Measurements from ENCODE around the gene GRIN1.

The GRIN1 gene

DNA sequence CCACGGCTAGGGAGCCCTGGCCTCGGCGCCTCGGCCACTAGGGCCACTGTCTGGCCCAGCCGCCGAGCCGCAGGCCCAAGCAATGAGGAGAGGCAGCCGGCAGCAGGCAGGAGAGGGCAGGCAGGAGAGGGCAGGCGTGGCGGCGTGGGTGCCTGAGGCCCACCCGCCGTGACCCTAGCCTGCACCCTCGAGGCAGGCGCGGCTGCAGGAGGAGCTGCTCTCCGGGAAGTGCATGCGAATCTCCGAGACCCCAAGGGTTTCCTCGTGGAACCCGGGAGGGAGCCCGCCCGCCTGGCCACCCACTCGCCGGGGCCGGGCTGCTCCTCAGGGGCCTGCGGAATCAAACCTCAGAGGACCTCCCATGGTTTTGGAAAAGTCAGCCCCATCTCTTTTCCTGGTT lies 9.3 kb downstream of the GRIN1 start:
- no peak for DNase-seq (ENCODE audit: low spot score)

DNA sequence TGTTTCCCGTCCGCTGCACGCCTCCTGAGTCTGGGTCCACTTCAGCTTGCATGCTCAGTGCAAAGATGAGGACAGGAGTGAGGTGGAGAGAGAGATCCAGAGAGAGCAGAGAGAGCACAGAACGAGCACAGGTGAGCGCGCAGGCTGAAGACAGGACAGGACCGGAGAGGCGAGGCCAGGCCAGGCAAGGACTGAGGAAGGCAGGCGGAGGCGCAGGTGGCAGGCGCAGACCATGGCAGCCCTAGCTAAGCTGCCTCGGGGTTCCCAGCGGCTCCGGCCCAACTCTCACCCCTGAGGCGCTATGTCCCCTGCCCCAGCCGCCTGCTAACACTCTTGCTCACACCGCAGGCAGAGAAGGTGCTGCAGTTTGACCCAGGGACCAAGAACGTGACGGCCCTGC lies 9.7 kb downstream of the GRIN1 start:
- no peak for DNase-seq (ENCODE audit: low spot score)

DNA sequence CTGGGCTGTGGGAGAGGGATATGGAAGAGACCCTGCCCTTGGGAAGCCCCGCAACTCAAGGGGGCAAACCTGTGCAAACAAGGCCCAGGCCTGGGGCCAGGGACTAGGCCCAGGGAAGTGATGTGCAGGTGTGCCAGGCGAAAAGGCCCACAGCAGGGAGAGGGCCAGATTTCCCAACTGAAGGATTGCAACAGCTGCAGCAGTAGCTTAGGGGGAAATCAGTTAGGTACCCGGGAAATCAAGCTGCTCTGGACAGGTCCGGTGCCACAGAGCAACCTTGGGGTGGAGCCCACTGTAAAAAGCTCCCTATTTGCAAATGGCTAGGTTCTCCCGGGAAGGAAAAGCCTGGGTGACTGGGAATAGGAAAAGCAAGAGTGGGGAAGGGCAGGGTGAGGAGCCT lies 10.4 kb downstream of the GRIN1 start:
- no peak for DNase-seq (ENCODE audit: low spot score)

DNA sequence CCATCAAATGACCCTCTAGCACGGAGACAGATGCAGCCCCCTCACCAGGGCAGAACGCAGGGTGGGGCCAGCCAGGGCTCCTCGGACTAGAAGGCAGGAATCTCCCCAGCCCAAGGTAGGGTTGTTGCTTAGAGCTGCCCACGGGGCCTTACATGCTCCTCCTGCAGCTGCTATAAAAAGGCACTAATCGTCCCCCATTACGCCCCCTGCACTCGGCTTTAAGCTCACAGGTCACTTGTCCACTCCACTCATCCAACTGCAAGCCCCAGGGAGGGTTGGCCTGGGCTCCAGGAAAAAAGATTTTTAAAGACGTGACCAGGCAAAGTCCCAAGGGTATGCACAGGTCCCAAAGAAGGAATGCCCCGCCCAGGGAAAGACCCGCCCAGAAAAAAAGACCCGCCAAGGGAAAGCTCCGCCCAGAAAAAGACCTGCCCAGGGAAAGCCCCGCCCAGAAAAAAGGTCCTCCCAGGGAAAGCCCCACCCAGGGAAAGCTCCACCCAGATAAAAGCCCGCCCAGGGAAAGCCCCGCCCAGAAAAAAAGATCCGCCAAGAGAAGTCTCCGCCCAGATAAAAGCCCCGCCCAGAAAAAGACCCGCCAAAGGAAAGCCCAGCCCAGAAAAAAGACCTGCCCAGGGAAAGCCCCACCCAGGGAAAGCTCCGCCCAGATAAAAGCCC lies 11.1 kb downstream of the GRIN1 start:
- no peak for DNase-seq (ENCODE audit: low spot score)

GRCh38 chr9:137150617-137151457 lies 11.9 kb downstream of the GRIN1 start:
- DNase-seq (ENCODE audit: low spot score): no peak

DNA sequence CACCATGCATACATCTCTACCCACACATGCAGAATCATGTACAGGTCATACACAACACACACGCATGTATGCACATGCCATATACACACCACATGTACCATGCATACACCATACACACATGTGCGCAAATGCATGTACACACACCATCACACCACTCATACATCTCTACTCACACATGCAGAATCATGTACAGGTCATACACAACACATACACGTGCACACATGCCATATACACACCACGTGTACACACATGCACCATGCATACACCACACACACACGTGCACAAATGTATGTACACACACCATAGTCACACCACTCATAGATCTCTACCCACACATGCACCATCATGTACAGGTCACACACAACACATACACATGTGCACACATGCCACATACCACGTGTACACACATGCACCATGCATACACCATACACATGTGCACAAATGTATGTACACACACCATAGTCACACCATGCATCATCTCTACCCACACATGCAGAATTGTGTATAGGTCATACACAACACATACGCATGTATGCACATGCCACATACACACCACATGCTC lies 14.0 kb downstream of the GRIN1 start:
- DNase-seq (ENCODE audit: low spot score): no peak

DNA sequence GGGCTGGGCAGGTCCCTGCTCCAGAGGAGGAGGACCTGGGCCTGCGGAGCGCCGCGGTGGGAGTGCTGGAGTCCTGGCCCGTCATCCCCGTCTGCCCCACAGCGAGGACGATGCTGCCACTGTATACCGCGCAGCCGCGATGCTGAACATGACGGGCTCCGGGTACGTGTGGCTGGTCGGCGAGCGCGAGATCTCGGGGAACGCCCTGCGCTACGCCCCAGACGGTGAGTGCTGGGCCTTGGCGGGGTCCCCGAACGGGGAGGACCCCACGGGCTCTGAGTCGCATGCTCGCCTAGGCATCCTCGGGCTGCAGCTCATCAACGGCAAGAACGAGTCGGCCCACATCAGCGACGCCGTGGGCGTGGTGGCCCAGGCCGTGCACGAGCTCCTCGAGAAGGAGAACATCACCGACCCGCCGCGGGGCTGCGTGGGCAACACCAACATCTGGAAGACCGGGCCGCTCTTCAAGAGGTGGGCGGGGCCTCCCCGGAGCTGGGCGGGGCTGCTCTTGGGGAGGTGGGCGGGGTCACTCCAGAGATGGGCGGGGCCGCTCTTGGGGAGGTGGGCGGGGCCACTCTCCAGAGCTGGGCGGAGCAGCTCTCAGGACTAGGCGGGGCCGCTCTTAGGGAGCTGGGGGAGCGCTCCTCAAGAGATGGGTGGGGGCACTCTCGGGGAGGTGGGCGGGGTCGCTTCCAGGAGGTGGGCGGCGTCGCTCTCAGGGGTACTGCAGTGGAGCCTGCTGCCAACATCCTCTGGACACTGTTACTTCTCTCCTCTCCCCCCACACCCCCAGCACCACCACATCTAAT lies 17.8 kb downstream of the GRIN1 start:
- no peak for DNase-seq (ENCODE audit: low spot score)

DNA sequence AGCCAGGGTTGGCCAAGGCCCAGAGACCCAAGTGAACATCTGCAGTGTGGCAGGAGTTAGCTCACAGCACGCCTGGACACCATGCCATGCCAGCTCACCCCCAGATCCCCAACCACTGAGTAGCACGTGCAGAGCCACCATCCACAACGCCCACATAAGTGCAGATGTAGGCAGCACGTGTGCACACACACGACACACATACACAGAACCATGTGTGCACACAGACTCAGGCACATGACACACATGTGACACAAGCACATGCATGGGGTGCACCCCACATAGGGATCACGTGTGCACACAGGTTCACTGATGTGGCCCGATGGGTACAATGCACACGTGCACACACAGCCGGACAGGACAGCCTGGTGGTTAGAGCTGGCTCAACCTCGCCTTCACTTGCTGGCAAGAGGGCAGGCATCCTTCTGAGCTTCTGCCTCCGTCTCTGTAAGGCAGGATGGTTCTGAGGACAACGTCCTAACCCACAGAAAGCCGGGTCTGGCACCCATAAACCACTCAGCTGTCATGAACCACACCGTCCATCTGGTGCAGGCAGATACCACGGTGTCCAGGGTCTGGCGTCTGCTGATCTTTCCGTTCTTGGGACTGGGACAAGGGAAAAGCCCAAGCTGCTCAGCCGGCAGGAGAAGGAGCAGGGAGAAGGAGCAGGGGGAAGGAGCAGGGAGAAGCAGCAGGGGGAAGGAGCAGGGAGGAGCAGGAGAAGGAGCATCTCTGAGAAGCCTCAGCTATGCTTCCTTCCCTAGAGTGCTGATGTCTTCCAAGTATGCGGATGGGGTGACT lies 18.9 kb downstream of the GRIN1 start:
- DNase-seq (ENCODE audit: low spot score): no peak

DNA sequence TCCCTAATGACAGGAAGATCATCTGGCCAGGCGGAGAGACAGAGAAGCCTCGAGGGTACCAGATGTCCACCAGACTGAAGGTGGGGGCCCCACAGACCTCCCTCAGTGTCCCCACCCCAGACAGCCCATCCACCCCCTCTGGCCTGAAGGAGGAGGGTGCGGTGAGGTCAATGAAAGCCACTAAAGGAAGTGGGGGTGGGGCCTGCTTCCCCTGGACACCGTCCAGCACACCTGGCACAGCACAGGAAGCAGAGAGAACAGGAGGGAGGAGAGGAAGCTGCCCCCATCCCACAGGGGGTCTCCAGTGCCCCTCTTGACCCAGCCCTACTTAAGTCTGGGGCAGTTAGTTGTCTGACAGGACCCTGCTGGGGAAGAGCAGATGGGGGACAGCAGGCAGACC lies 19.7 kb downstream of the GRIN1 start:
- no peak for DNase-seq (ENCODE audit: low spot score)

GRCh38 chr9:137159105-137160053 lies 20.4 kb downstream of the GRIN1 start:
- no peak for DNase-seq (ENCODE audit: low spot score)

DNA sequence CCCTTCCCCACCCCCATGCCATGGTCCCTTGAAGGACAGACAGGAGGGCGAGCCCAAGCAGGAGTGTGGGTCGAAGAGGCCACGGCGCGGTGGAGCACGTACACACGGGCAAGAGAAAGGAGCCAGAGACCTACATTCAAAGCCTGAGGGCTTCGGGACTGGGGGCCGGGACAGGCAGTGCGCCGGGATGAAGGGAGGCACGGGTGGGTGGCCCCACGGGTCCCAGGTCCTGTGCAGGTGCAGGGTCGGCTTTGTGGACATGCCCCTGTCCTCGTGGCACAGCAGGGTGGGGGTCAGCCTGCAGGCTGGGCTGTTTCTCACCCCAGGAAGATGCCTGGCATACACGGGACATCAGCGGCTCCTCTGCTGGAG lies 21.1 kb downstream of the GRIN1 start:
- DNase-seq (ENCODE audit: low spot score): no peak

GRCh38 chr9:137160716-137161557 lies 22.0 kb downstream of the GRIN1 start:
- DNase-seq (ENCODE audit: low spot score): no peak

DNA sequence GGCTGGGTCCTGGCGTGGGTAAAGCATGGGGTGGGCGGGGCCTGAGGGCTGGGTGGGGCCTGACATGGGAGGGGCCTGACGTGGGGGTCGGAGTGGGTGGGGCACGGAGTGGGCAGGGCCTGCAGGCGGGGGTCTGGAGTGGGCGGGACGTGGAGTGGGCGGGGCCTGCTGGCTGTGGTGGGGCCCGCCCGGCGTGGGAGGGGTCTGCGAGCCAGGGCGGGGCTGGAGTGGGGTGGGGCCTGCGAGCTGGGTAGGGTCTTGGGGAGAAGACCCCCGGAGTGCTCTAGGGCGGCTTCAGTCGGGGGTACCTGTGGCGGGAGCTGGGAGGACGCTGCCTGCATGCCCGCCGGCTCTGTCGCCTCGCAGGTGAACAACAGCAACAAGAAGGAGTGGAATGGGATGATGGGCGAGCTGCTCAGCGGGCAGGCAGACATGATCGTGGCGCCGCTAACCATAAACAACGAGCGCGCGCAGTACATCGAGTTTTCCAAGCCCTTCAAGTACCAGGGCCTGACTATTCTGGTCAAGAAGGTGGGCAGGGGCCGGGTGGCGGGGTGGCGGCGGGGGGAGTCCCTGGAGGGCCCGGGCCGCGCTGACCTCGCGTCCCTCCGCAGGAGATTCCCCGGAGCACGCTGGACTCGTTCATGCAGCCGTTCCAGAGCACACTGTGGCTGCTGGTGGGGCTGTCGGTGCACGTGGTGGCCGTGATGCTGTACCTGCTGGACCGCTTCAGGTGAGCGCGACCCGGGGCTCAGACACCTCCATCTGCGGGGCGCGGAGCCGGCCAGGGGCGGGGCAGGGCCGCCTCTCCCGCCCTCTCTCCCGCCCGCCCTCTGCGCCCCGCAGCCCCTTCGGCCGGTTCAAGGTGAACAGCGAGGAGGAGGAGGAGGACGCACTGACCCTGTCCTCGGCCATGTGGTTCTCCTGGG lies 22.9 kb downstream of the GRIN1 start:
- no peak for DNase-seq (ENCODE audit: low spot score)

- DNase-seq (ENCODE audit: low spot score): no peak
These were observed 23.8 kb downstream of the GRIN1 start for GRCh38 chr9:137162505-137163364.

DNA sequence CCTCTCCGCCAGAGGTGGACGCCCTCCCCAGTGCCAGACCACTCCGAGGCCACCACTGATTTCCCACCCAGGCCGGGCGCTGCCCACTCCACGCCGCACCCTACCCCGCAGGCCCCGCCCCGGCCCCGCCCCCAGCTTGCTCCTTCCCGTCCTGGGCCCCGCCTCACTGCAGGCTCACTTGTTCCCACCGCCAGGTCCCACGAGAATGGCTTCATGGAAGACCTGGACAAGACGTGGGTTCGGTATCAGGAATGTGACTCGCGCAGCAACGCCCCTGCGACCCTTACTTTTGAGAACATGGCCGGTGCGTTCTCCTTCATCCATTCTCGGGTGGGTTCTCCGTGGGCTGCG lies 24.4 kb downstream of the GRIN1 start:
- DNase-seq (ENCODE audit: low spot score): no peak

- no peak for DNase-seq (ENCODE audit: low spot score)
These were observed 24.9 kb downstream of the GRIN1 start for GRCh38 chr9:137163805-137164204.
